ENCODE data around the gene MPND.
"Not testable (repeated sequence)": the region's sequence is repeated elsewhere in the genome, so short reads cannot be mapped to it uniquely, and the experiment has no call there.

MPND gene

GRCh38 chr19:4320419-4320818 is 22.9 kb upstream of the MPND start:
- DNase-seq (ENCODE audit: low read depth), result no peak

- no peak for DNase-seq (ENCODE audit: low read depth)
These were observed 20.3 kb upstream of the MPND start for GRCh38 chr19:4322942-4323665.

GRCh38 chr19:4323692-4324091 is 19.7 kb upstream of the MPND start:
- no peak for DNase-seq (ENCODE audit: low read depth)

GRCh38 chr19:4324228-4324627 is 19.1 kb upstream of the MPND start:
- DNase-seq (ENCODE audit: low read depth), result no peak

GRCh38 chr19:4326215-4326836 is 17.0 kb upstream of the MPND start:
- no peak for DNase-seq (ENCODE audit: low read depth)

GRCh38 chr19:4326837-4327251 is 16.5 kb upstream of the MPND start:
- no peak for DNase-seq (ENCODE audit: low read depth)

GRCh38 chr19:4327252-4327876 is 16.0 kb upstream of the MPND start:
- DNase-seq (ENCODE audit: low read depth), result no peak

GRCh38 chr19:4327877-4328242 is 15.5 kb upstream of the MPND start:
- DNase-seq (ENCODE audit: low read depth), result no peak

- DNase-seq (ENCODE audit: low read depth), result no peak
These were observed 14.9 kb upstream of the MPND start for GRCh38 chr19:4328243-4328990.

GRCh38 chr19:4328991-4329681 is 14.2 kb upstream of the MPND start:
- not testable (repeated sequence) for DNase-seq (ENCODE audit: low read depth)

- DNase-seq (ENCODE audit: low read depth), result no peak
These were observed 13.5 kb upstream of the MPND start for GRCh38 chr19:4329858-4330257.

GRCh38 chr19:4334929-4335570 is 8.3 kb upstream of the MPND start:
- no peak for DNase-seq (ENCODE audit: low read depth)

- no peak for DNase-seq (ENCODE audit: low read depth)
These were observed 5.4 kb upstream of the MPND start for GRCh38 chr19:4337906-4338440.

- DNase-seq (ENCODE audit: low read depth), result no peak
These were observed 4.7 kb upstream of the MPND start, which contains the start of gene STAP2 for GRCh38 chr19:4338441-4339355. STAP2 (minus strand) TSS chr19:4338827; CDS start chr19:4338753, 74 bp downstream.

- DNase-seq (ENCODE audit: low read depth), result no peak
These were observed 1.1 kb upstream of the MPND start for GRCh38 chr19:4342314-4342614.

- peak; percentile 99 for DNase-seq (ENCODE audit: low read depth)
These were observed 570 bp upstream of the MPND start for GRCh38 chr19:4342615-4343369.

GRCh38 chr19:4345342-4346019 is 2.1 kb downstream of the MPND start:
- DNase-seq (ENCODE audit: low read depth), result no peak

- DNase-seq (ENCODE audit: low read depth), result no peak
These were observed 2.6 kb downstream of the MPND start for GRCh38 chr19:4346020-4346383.

GRCh38 chr19:4347521-4347920 is 4.2 kb downstream of the MPND start:
- DNase-seq (ENCODE audit: low read depth), result no peak
